OCI-LY3 (cell line): ENCODE results near the gene SIN3A.

Experiments
- EZH2phosphoT487 ChIP-seq: fragments of 200-600 bp; shearing (Covaris generic); IDR thresholded peaks from 2 replicates; pipeline ENCODE4 v1.6.1; 2018; ENCODE audit warnings: antibody characterized with exemption, mixed run types, low read depth
- TF ChIP-seq, protein P1 (sequence below): fragments of 200-600, 300-600 bp; sonication (generic); IDR thresholded peaks from 2 replicates; pipeline ENCODE4 v1.5.1; 2014; ENCODE audit warnings: antibody characterized with exemption, low read length, low read depth

DNA sequence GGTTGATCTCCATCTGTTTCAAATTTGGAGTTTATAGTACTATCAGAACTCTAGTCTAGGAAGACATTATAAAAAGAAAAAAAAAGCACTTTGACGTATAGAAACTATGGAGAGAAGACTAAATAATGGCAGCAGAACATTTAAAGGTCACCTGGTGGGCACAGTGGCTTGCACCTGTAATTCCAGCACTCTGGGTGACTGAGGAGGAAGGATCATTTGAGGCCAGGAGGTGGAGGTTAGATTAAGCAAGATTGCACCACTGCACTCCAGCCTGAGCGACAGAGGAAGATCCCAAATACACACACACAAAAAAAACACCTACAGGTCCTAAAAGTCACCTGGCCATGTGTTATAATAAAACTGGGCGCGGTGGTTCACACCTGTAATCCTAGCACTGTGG is 13.8 kb downstream of the SIN3A start:
- TF ChIP-seq, protein P1, sequence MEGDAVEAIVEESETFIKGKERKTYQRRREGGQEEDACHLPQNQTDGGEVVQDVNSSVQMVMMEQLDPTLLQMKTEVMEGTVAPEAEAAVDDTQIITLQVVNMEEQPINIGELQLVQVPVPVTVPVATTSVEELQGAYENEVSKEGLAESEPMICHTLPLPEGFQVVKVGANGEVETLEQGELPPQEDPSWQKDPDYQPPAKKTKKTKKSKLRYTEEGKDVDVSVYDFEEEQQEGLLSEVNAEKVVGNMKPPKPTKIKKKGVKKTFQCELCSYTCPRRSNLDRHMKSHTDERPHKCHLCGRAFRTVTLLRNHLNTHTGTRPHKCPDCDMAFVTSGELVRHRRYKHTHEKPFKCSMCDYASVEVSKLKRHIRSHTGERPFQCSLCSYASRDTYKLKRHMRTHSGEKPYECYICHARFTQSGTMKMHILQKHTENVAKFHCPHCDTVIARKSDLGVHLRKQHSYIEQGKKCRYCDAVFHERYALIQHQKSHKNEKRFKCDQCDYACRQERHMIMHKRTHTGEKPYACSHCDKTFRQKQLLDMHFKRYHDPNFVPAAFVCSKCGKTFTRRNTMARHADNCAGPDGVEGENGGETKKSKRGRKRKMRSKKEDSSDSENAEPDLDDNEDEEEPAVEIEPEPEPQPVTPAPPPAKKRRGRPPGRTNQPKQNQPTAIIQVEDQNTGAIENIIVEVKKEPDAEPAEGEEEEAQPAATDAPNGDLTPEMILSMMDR: no peak
- TF ChIP-seq EZH2phosphoT487: no peak
